DOHH2 (cell line): ENCODE data around the gene MYLK.

ENCODE experiments used
- EZH2phosphoT487 ChIP-seq: fragments of 200-600 bp; sonication (generic); IDR thresholded peaks from 2 replicates; pipeline ENCODE4 v1.6.1; 2017; ENCODE audit warnings: borderline replicate concordance, mild to moderate bottlenecking, antibody characterized with exemption, low read length, moderate library complexity, mixed read lengths
- TF ChIP-seq, protein P1 (sequence below): fragments of 200-600 bp; sonication (generic); IDR thresholded peaks from one replicate; pipeline ENCODE4 v1.5.1; 2014; ENCODE audit warnings: antibody characterized with exemption, mild to moderate bottlenecking, low read depth, low read length; ENCODE audit not compliant: poor library complexity, severe bottlenecking

GRCh38 chr3:123782488-123782887 is 101.6 kb downstream of the MYLK start:
- TF ChIP-seq, protein P1, sequence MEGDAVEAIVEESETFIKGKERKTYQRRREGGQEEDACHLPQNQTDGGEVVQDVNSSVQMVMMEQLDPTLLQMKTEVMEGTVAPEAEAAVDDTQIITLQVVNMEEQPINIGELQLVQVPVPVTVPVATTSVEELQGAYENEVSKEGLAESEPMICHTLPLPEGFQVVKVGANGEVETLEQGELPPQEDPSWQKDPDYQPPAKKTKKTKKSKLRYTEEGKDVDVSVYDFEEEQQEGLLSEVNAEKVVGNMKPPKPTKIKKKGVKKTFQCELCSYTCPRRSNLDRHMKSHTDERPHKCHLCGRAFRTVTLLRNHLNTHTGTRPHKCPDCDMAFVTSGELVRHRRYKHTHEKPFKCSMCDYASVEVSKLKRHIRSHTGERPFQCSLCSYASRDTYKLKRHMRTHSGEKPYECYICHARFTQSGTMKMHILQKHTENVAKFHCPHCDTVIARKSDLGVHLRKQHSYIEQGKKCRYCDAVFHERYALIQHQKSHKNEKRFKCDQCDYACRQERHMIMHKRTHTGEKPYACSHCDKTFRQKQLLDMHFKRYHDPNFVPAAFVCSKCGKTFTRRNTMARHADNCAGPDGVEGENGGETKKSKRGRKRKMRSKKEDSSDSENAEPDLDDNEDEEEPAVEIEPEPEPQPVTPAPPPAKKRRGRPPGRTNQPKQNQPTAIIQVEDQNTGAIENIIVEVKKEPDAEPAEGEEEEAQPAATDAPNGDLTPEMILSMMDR: no peak
- TF ChIP-seq EZH2phosphoT487: no peak
